H54 (cell line): ENCODE measurements around the gene RICTOR.
A peak's percentile ranks its signal among the peaks of the same experiment; 100 is the strongest.
"Not testable (repeated sequence)": the region's sequence is repeated elsewhere in the genome, so short reads cannot be mapped to it uniquely, and the experiment has no call there.

Experiments used
- DNase-seq: peaks from one replicate; pipeline ENCODE4 v3.0.0; 2011; ENCODE audit warnings: low spot score, mixed read lengths; ENCODE audit not compliant: insufficient read length
- FAIRE-seq: peaks from 3 replicates; lab custom pipeline; 2011; peaks lifted over from hg19 to GRCh38; lab: Jason Lieb, UNC
- POLR2A ChIP-seq: IDR thresholded peaks from 2 replicates; pipeline ENCODE4 v1.6.1; 2011; ENCODE audit warnings: low read depth, mild to moderate bottlenecking, low read length

The RICTOR gene

DNA sequence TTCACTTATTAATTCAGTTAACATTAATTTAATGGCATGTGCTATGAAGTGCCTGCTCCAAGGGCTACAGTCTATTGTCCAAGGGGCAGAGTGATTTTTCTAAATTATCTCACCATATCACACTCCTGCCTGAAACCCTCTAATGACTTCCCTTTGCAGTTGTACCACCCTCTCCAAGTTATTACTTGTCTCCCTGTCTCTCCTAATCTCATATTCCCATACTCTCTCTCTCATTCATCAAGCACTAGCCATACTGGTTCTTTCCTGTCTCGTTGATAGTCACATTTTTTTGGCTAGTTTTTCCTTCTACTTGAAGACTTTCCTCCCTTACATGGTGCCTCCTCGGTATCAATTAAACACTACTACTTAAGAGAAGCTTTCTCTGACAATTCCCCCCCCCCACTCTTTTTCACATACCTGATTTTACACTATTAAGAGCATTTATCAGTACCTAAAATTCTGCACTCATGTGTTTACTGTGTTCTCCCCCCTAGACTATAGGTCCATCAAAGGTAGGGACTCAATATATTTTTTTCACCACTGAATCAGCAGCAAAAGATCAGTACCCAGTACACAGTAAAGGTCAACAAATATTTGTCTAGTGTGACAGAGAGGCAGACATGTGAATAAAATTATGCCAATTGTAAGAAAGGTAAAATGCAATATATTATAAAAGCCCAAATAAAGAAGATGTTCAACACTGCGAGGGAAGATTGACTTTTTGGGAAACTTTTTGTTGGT lies 19.0 kb downstream of the RICTOR start:
- DNase-seq (no peak), FAIRE-seq (no peak)
- no peak for TF ChIP-seq POLR2A

DNA sequence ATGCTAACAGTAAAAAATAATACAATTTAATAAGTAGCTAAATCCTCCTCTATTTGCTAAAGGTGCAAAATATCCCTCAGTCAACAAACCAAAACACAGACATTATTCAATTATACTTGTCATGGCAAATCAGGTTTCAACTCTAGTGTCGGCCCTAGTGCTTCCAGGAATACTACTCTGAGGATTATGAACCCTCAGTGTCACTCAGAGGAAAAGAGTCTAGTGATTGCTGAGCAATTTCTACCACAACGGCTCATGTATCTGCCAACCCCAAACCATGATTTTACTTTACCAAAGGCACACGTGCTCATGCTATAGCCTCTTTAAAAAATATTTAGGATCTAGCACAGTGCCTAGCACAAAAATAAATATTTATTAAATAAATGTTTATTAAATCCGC lies 21.0 kb downstream of the RICTOR start:
- DNase-seq (no peak), FAIRE-seq (peak; percentile 79)
- no peak for TF ChIP-seq POLR2A

DNA sequence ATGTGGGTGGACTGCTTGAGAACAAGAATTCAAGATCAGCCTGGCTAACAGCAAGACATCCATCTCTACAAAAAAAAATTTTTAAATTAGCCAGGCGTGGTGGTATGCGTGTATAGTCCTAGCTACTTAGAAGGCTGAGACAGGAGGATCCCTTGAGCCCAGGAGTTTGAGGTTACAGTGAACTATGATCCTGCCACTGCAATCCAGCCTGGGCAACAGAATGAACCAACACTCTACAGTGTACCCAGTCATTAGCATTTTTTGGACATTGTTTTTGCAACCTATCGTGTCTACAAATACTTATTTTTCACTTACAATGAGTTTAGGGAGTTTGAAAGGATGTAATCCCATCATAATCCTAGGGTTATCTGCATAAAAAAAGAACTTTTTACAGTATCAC lies 22.1 kb downstream of the RICTOR start:
- TF ChIP-seq POLR2A: no peak
- DNase-seq (no peak), FAIRE-seq (peak; percentile 15)

DNA sequence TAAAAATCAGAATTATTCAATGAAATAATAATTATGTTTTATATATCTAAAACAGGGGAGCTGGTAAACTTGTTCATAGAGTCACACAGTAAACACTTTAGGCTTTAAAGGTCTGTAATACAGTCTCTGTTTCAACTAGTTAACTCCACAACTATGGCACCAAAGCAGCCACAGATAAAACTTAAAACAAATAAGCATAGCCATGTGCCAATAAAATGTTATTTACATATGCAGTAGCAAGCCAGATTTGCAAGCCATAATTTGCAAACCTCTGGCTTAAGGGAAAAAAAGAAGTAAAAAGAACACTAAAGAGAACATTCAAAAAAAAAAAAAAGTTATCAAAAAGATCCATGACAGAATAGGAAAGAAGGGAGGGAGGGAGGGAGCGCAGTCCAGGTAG lies 24.9 kb downstream of the RICTOR start:
- no peak for TF ChIP-seq POLR2A
- FAIRE-seq (peak; percentile 33), DNase-seq (no peak)

DNA sequence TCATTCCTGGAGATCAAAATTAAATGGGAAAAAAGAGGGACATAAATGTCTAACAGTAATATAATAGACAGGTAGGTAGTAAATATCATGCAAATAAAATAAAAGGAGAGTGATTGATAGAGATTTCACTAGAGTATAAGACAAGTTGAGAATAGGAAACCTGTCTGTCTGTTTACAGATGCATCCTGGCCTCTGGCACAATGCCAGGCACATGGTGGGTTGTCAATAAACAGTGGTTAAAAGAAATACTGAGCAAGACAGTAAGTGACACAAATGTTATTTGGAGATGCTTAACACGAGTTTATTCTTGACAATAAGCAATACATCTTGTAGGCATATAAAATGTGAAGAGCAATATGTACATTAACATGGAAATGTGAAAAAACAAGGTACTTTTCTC lies 33.3 kb downstream of the RICTOR start:
- no peak for DNase-seq
- no peak for TF ChIP-seq POLR2A
- FAIRE-seq: peak; percentile 82

DNA sequence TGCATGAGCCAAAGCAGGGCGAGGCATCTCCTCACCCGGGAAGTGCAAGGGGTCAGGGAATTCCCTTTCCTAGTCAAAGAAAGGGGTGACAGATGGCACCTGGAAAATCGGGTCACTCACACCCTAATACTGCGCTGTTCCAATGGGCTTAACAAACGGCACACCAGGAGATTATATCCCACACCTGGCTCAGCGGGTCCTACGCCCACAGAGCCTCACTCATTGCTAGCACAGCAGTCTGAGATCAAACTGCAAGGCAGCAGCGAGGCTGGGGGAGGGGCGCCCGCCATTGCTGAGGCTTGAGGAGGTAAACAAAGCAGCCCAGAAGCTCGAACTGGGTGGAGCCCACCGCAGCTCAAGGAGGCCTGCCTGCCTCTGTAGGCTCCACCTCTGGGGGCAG lies 39.7 kb downstream of the RICTOR start:
- not testable (repeated sequence) for FAIRE-seq, DNase-seq

DNA sequence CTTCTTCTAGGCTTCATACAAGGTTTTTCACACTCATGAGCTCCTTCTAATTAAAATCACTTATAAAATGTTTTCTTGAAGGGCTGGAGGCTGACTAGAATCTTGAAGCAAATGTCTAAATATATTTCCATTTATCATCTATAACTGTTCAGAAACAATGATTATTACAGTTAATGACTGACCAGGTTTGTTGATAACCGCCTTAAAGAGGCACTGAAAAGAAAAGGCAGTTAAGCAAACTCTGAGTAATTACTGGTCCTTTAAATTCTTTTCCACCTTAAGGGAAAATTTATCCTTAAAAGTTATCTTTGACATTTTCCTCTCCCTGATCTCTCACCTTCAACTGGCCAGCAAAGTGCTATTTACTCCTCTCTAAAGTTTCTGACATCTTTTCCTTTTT lies 43.2 kb downstream of the RICTOR start:
- no peak for TF ChIP-seq POLR2A
- DNase-seq (no peak), FAIRE-seq (peak; percentile 70)

DNA sequence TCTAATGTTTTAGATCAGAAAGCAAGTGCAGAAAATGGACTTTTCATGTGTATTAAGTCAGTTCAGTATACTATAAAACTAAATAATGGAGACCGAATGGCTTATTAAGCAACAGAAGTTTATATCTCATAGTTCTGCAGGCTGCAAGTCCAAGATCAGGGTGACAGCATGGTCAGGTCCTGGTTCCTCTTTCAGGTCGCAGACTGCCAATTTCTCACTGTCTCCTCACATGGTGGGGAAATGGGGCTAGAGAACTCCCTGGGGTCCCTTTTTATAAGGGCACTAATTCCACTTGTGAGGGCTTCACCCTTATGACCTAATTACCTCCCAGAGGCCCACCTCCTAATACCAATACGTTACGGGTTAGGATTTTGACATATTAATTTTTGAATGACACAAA lies 48.7 kb downstream of the RICTOR start:
- FAIRE-seq (peak; percentile 38), DNase-seq (no peak)
- TF ChIP-seq POLR2A: no peak

DNA sequence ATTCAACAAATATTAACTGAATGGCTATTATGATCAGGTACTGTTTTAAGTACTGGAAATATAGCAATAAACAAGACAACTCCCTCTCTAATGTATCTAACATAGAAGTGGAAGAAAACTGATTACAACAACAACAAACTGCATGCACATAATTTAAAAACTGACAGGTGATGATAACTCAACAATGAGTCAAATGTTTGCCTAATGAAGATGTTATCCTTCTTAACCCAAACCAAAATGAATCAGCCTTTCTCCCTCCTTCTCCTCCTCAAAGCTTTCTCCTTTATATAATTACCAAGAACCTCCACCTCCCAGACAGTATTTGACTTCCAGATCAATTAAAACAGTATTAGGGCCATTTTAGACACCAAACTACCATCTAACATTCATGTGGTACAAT lies 49.3 kb downstream of the RICTOR start:
- FAIRE-seq: peak; percentile 99
- no peak for DNase-seq
- no peak for TF ChIP-seq POLR2A

DNA sequence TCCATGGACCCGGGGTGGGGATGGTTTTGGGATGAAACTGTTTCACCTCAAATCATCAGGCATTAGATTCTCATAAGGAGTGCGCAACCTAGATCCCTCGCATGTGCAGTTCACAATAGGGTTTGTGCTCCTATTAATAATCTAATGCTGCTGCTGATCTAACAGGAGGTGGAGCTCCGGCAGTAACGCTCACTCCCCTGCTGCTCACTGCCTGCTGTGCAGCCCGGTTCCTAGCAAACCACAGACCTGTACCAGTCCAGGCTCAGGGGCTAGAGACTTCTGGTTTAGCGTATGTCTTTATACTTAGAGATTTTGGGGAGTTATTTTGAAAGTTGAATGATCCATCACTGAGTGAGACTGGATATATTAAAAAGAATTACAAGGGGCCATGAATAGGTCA lies 50.2 kb downstream of the RICTOR start:
- no peak for TF ChIP-seq POLR2A
- FAIRE-seq (peak; percentile 89), DNase-seq (peak; percentile 4)

DNA sequence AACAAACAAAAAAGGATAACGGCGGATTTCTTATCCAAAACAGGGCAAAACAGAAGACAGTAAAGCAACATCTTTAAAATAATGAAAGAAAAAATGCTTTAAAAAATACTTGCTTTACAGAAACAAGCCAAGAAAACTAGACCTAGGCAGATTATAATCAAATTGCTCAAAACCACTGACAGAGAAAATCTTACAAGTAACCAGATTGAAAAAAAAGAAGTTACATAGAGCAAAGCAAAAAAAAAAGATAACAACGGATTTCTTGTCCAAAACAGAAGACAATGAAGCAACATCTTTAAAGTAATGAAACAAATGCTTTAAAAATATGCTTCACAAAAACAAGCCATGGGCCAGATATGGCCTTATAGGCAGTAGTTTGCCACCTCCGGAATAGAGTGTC lies 51.1 kb downstream of the RICTOR start:
- TF ChIP-seq POLR2A: no peak
- FAIRE-seq (peak; percentile 38), DNase-seq (no peak)

DNA sequence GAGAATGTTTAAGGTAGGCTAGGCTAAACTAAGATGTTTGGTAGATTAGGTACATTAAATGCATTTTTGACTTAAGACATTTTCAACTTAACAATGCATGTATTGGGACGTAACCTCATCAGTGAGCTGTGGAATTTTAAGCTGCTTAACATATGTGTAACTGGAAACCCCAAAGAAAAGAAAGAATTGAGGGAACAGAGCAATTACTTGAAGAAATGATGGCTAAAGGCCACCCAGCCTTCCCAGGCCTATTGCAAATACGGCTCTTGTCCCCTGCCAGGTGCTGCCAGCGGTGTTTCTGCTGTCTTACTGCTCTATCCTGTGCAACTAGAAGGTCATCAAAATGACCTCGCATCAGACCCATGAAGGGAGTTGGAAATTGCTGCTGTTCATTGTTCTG lies 52.0 kb downstream of the RICTOR start:
- no peak for DNase-seq
- TF ChIP-seq POLR2A: no peak
- peak; percentile 36 for FAIRE-seq

DNA sequence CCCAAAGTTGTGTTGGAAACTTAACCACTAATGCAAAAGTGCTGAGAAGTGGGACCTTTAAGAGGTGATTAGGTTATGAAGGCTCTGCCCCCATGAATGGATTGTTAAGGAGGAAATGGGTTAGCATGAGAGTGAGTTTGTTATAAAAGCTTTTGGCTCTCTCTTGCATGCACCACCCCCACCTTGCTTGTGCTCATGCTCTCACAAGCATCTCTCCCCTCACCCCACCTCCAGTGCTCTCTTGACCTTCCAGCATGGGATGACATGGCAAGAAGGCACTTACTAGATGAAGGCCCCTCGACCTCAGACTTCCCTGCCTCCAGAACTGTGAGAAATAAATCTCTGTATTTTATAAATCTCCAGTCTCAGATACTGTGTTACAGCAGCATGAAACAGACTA lies 52.8 kb downstream of the RICTOR start:
- no peak for TF ChIP-seq POLR2A
- DNase-seq (no peak), FAIRE-seq (no peak)

DNA sequence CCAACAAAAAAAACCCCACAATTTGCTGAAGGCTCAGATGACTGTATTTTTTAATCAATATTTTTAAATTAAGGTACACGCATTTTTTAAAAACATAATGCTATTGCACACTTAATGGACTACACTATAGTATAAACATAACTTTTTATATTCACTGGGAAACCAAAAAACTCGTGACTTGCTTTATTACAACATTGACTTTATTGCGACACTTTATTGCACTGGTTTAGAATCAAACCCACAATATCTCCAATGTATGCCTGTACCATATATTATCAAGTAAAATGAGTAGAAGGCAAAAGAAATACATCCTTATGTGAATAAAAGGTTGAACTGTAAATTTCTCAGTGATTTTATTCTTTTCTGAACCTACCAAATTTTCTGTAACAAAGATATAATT lies 53.7 kb downstream of the RICTOR start:
- FAIRE-seq (peak; percentile 27), DNase-seq (no peak)
- TF ChIP-seq POLR2A: no peak

DNA sequence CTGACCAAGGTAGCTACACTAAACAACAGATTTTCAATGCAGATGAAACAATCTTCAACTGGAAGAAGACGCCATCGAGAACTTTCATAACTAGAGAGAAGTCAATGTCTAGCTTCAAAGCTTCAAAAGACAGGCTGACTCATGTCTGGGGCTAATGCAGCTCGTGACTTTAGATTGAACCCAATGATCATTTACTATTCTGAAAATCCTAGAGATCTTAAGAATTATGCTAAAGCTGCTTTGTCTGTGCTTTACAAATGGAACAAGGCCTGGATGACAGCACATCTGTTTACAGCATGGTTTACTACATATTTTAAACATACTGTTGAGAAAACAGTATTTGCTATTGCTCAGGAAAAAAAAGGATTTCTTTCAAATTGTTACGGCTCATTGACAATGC lies 54.9 kb downstream of the RICTOR start:
- TF ChIP-seq POLR2A: no peak
- FAIRE-seq (no peak), DNase-seq (no peak)
